ENCODE data around the gene ZNF774. TPM values are rescaled to one million over a fixed set of nuclear protein-coding genes. Genes with fewer than 3 reads are reported as not detected.
A peak's percentile ranks its signal among the peaks of the same experiment; 100 is the strongest.

Gene ZNF774
- total RNA-seq, 4 donors from 2014 or later = 0.66 to 2.9 (median 1.2) TPM

- H3K27me3 ChIP-seq = no peaks in the 10 kb centered on the region
- 87 to 100% methylated on average over 1 of the region's 1 CpG for WGBS, 2 donors
- peaks cover 0 to 86% (median 46%) of the 10 kb centered on the region in 4 donors for H3K4me1 ChIP-seq
- TF ChIP-seq, protein P1, sequence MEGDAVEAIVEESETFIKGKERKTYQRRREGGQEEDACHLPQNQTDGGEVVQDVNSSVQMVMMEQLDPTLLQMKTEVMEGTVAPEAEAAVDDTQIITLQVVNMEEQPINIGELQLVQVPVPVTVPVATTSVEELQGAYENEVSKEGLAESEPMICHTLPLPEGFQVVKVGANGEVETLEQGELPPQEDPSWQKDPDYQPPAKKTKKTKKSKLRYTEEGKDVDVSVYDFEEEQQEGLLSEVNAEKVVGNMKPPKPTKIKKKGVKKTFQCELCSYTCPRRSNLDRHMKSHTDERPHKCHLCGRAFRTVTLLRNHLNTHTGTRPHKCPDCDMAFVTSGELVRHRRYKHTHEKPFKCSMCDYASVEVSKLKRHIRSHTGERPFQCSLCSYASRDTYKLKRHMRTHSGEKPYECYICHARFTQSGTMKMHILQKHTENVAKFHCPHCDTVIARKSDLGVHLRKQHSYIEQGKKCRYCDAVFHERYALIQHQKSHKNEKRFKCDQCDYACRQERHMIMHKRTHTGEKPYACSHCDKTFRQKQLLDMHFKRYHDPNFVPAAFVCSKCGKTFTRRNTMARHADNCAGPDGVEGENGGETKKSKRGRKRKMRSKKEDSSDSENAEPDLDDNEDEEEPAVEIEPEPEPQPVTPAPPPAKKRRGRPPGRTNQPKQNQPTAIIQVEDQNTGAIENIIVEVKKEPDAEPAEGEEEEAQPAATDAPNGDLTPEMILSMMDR (IDR thresholded peaks at IDR 0.05) = no peak
- no peak for TF ChIP-seq EP300 (IDR thresholded peaks at IDR 0.05)
- no peak for TF ChIP-seq POLR2A (IDR thresholded peaks at IDR 0.05)
- H3K9me3 ChIP-seq = no peaks in the 10 kb centered on the region
- DNase-seq (ENCODE audit: low spot score in 2 of 2) = no peak
- peaks cover 0 to 22% (median 0%) of the 10 kb centered on the region in 3 donors for H3K36me3 ChIP-seq
- H3K4me3 ChIP-seq = no peak overlapping the region
- H3K27ac ChIP-seq = peak overlapping the region in 1 of 4 donors; percentile 59
Measured at GRCh38 chr15:90394074-90394473, 42.0 kb downstream of the ZNF774 start.

DNA sequence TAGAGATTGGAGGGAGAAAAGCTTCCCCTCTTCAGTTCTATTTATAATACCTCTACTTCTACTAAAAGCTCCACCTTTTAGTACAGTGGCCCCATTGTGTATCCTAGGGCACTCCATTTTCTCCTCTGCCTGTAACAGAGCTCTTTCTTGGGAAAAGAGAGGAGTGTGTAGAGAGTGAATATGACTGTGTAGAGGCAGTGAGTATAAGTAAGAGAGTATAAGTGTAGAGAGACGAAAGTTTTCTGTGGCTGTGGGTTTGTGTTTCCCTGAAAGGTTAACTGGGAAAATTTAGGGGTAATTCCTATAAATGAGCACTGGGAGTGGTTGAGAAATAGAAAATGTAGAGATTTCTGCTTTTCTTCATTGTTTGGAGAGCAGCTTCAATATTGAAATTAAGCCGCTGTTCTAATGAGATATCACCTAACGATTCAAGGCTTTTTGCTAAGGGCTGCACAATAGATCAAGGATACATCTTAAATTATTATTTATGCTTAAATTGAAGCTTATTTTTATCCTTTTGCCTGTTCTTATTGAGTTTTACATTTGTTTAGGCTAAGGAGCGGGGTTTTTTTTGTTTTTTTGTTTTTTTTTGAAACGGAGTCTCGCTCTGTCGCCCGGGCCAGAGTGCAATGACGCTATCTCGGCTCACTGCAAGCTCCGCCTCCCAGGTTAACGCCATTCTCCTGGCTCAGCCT lies 42.8 kb downstream of the ZNF774 start:
- Histone ChIP-seq H3K27me3 (no peaks in the 10 kb centered on the region), H3K27ac (peak overlapping the region in 3 of 4 donors; percentile 19 to 59 (median 35))
- TF ChIP-seq, protein P1 (IDR thresholded peaks at IDR 0.05) = no peak
- TF ChIP-seq EP300 (IDR thresholded peaks at IDR 0.05) = no peak
- no peak for TF ChIP-seq POLR2A (IDR thresholded peaks at IDR 0.05)

DNA sequence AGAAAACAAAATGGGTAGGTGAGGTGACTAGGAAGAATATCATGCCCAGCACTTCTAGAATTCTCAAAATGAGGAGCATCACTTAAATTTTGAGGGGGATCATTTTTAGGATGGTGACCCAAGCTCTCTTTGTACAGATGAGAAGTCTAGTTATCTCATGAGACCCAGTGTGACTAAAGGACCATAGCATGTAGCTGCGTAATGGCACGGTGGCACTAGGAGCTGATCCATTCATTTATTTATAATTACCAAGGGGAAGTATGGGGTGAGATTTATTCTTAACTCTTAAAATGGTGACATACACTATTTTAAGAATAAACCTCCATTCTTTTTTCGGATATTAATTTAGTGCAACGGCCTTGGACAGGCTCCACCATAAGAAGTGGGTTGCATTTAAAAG lies 44.2 kb downstream of the ZNF774 start:
- Histone ChIP-seq H3K27me3 (no peaks in the 10 kb centered on the region), H3K27ac (peak overlapping the region in 1 of 4 donors; percentile 18), H3K4me1 (peaks cover under 1 to 85% (median 47%) of the 10 kb centered on the region in 4 donors), H3K4me3 (no peak overlapping the region), H3K36me3 (peaks cover 0 to 15% (median 0%) of the 10 kb centered on the region in 3 donors), H3K9me3 (no peaks in the 10 kb centered on the region)
- WGBS, 2 donors = 77 to 84% methylated on average over 4 of the region's 4 CpGs
- TF ChIP-seq, protein P1 (IDR thresholded peaks at IDR 0.05) = no peak
- TF ChIP-seq EP300 (IDR thresholded peaks at IDR 0.05) (no peak), POLR2A (IDR thresholded peaks at IDR 0.05) (no peak)
- no peak for DNase-seq (ENCODE audit: low spot score in 2 of 2)

More for the DNA sequence above, 42.8 kb downstream of the ZNF774 start:
- H3K9me3 ChIP-seq = no peaks in the 10 kb centered on the region
- 88 to 91% methylated on average over 12 of the region's 12 CpGs for WGBS, 2 donors
- peaks cover 0 to 85% (median 45%) of the 10 kb centered on the region in 4 donors for H3K4me1 ChIP-seq
- peaks cover 0 to 22% (median 0%) of the 10 kb centered on the region in 3 donors for H3K36me3 ChIP-seq
- no peak for DNase-seq (ENCODE audit: low spot score in 2 of 2)
- H3K4me3 ChIP-seq = no peak overlapping the region

- peak overlapping the region in 1 of 4 donors; percentile 2 for H3K4me3 ChIP-seq
- H3K36me3 ChIP-seq = no peaks in the 10 kb centered on the region
- 62 to 64% methylated on average over 7 of the region's 7 CpGs for WGBS, 2 donors
- no peak for DNase-seq (ENCODE audit: low spot score in 2 of 2)
- TF ChIP-seq, protein P1 (IDR thresholded peaks at IDR 0.05) = no peak
- no peak for TF ChIP-seq POLR2A (IDR thresholded peaks at IDR 0.05)
- TF ChIP-seq EP300 (IDR thresholded peaks at IDR 0.05) = no peak
- peaks cover 10 to 85% (median 47%) of the 10 kb centered on the region in 4 donors for H3K4me1 ChIP-seq
- H3K27ac ChIP-seq = peak overlapping the region; percentile 47 to 93 (median 84)
- H3K9me3 ChIP-seq = no peaks in the 10 kb centered on the region
- no peaks in the 10 kb centered on the region for H3K27me3 ChIP-seq
Measured at GRCh38 chr15:90400005-90400758, 48.1 kb downstream of the ZNF774 start.
